A673 (cell line): ENCODE results near the gene HS3ST3B1. TPM values are rescaled to one million over a fixed set of nuclear protein-coding genes. Genes with fewer than 3 reads are reported as not detected.

Source experiments
- BruUV-seq: library from RNA; stranded (reverse); fragments of 400-500 nt; replicated peaks from 2 replicates; lab custom pipeline; 2021; lab: Mats Ljungman, UMichigan
- CTCF ChIA-PET: fragments of 300-600 bp; sonication (Branson Sonifier 250); formaldehyde crosslinking; loops from one replicate; lab custom pipeline; 2022; ENCODE audit warnings: antibody characterized with exemption; lab: Charles Lee
- POLR2A ChIA-PET: fragments of 300-600 bp; sonication (Branson Sonifier 250); formaldehyde crosslinking; loops from one replicate; lab custom pipeline; 2022; ENCODE audit warnings: antibody characterized with exemption; ENCODE audit not compliant: low non-redundant PET; lab: Charles Lee
- DNase-seq: peaks from one replicate; pipeline ENCODE4 v3.0.0-alpha.2; 2015; ENCODE audit warnings: low spot score
- H3K27ac ChIP-seq: fragments of 200-600 bp; sonication (generic); 2 replicates; pipeline ENCODE4 v1.5.1; 2016; ENCODE audit warnings: mixed run types, low read depth, mild to moderate bottlenecking, mixed read lengths, antibody characterized with exemption, low read length; ENCODE audit not compliant: poor library complexity, severe bottlenecking
- H3K27me3 ChIP-seq: fragments of 200-600 bp; sonication (generic); replicated peaks from 2 replicates; pipeline ENCODE4 v1.6.1; 2017; ENCODE audit warnings: mixed run types, low read depth, mild to moderate bottlenecking, mixed read lengths, antibody characterized with exemption, low read length; ENCODE audit not compliant: insufficient read depth, poor library complexity
- H3K36me3 ChIP-seq: fragments of 200-600 bp; sonication (generic); 2 replicates; pipeline ENCODE4 v1.6.1; 2016; ENCODE audit warnings: mixed run types, mild to moderate bottlenecking, mixed read lengths, antibody characterized with exemption, low read length; ENCODE audit not compliant: insufficient read depth, poor library complexity, severe bottlenecking
- H3K4me1 ChIP-seq: fragments of 200-600 bp; sonication (generic); 2 replicates; pipeline ENCODE4 v1.6.1; 2017; ENCODE audit warnings: mixed run types, mild to moderate bottlenecking, mixed read lengths, antibody characterized with exemption, low read length; ENCODE audit not compliant: insufficient read depth, poor library complexity, severe bottlenecking
- H3K4me3 ChIP-seq: fragments of 200-600 bp; sonication (generic); 2 replicates; pipeline ENCODE4 v1.5.1; 2016; ENCODE audit warnings: low read depth, mixed run types, mild to moderate bottlenecking, mixed read lengths, low read length; ENCODE audit not compliant: poor library complexity, severe bottlenecking
- H3K9me3 ChIP-seq: fragments of 200-600 bp; sonication (generic); 2 replicates; pipeline ENCODE4 v1.6.1; 2016; ENCODE audit warnings: mixed run types, low read depth, mild to moderate bottlenecking, mixed read lengths, antibody characterized with exemption, low read length; ENCODE audit not compliant: poor library complexity, severe bottlenecking
- CTCF ChIP-seq: fragments of 300-800, 200-600 bp; sonication (generic); conservative IDR thresholded peaks from 2 replicates; pipeline ENCODE4 v1.5.1; 2017; ENCODE audit warnings: low read depth, mild to moderate bottlenecking, antibody characterized with exemption, low read length, moderate library complexity, mixed read lengths
- EZH2 ChIP-seq: fragments of 200-600 bp; sonication (generic); IDR thresholded peaks from 2 replicates; pipeline ENCODE4 v1.6.1; 2017; ENCODE audit warnings: borderline replicate concordance, low read depth, mild to moderate bottlenecking, mixed read lengths, antibody characterized with exemption, low read length; ENCODE audit not compliant: poor library complexity, severe bottlenecking
- intact Hi-C: fragments of 100-400 bp; cut with micrococcal nuclease; formaldehyde crosslinking; loops from one replicate; pipeline ENCODE4 v1.10.0; 2022; ENCODE audit not compliant: unreplicated experiment
- total RNA-seq: library from RNA; stranded (reverse); gene quantifications from 2 replicates; pipeline ENCODE4 v1.2.3, GENCODE V29; 2021

Gene HS3ST3B1
- total RNA-seq, 1 experiment from 2014 or later = not detected

DNA sequence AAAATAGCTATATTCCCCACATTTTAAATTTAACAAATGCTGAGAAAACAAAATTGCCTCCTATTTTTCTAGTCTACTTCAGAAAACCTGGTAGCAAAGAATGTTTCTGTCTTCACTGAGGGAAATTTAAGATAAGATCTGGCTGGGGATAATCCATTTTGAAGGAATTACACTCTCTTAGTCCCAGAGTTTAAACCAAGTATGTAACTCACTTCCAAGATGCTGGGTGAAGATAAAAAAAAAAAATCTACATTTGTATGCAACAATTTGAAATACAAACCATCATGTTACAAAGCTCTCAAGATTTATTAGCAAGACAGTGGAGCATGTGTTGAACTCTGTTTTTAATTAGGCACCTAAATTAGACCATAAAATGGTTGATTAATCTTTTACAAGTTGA lies 5.7 kb downstream of the HS3ST3B1 start:
- Histone ChIP-seq H3K4me1 (peaks cover 8% of the 10 kb centered on the region), H3K9me3 (no peaks in the 10 kb centered on the region), H3K27me3 (peaks cover 81% of the 10 kb centered on the region), H3K4me3 (no peak overlapping the region), H3K36me3 (no peaks in the 10 kb centered on the region), H3K27ac (no peak overlapping the region)
- ChIA-PET POLR2A (no interaction called here), CTCF (no interaction called here)
- intact Hi-C loops = loop anchor here (10.0 kb wide), 1 partner anchor 292 kb away; no protein-coding TSS in a partner anchor
- BruUV-seq = no TSS peak
- DNase-seq = no peak
- no peak for TF ChIP-seq EZH2
- TF ChIP-seq CTCF = no peak

DNA sequence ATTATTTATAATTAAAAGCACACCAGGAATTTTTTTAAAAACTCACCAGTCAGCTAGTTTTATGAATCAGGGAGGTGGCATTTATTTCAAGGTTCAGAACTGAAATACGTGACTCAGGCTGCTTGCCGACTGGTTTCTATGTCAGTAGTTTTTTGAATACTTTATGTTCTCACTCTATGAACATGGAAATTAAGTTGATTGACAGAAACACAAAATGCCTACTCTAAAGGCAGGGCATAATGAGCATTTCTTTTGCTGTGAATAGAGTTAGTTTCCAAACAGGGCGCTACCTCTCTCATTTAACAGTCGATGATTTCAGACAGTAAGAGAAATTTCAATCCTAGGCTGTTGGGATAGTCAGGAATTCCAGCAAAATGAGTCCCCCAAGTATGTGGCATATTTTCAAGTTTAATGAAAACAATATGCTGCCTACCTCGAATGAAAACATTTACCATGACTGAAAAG lies 6.7 kb downstream of the HS3ST3B1 start:
- Histone ChIP-seq H3K9me3 (no peaks in the 10 kb centered on the region), H3K36me3 (no peaks in the 10 kb centered on the region), H3K27me3 (peaks cover 71% of the 10 kb centered on the region), H3K4me1 (no peaks in the 10 kb centered on the region), H3K4me3 (no peak overlapping the region), H3K27ac (no peak overlapping the region)
- TF ChIP-seq EZH2 (no peak), CTCF (no peak)
- no TSS peak for BruUV-seq
- ChIA-PET CTCF (no interaction called here), POLR2A (no interaction called here)
- intact Hi-C loops = loop anchor here (10.0 kb wide), 1 partner anchor 293 kb away; no protein-coding TSS in a partner anchor
- DNase-seq = no peak

- intact Hi-C loops = loop anchor here (10.0 kb wide), 1 partner anchor 294 kb away; no protein-coding TSS in a partner anchor
- no peaks in the 10 kb centered on the region for H3K36me3 ChIP-seq
- no peaks in the 10 kb centered on the region for H3K9me3 ChIP-seq
- DNase-seq = no peak
- H3K27me3 ChIP-seq = peaks cover 61% of the 10 kb centered on the region
- ChIA-PET POLR2A (no interaction called here), CTCF (no interaction called here)
- BruUV-seq = no TSS peak
- no peak overlapping the region for H3K4me3 ChIP-seq
- TF ChIP-seq CTCF (no peak), EZH2 (no peak)
- no peak overlapping the region for H3K27ac ChIP-seq
- no peaks in the 10 kb centered on the region for H3K4me1 ChIP-seq
Measured at GRCh38 chr17:14308636-14308964, 7.7 kb downstream of the HS3ST3B1 start.
